Natural killer cell treated with Interleukin-12 subunit alpha and Interleukin-12 subunit beta and Interleukin-15 and Interleukin-18, amount 100 ng/mL, for 72 hours (primary cell): Measurements from ENCODE around the gene MLX. TPM values are rescaled to one million over a fixed set of nuclear protein-coding genes. Genes with fewer than 3 reads are reported as not detected.
"Not testable (repeated sequence)": the region's sequence is repeated elsewhere in the genome, so short reads cannot be mapped to it uniquely, and the experiment has no call there.

Experiments used
- ATAC-seq, 2 donors: fragments of 150-1000 bp; cut with Tn5 transposase in 1 of 2; sonication (Bioruptor Pico), chemical (Tn5 transposase) in 1 of 2; 2 replicates each; pipeline ENCODE4 v1.10.0; 2021
- DNase-seq: peaks from one replicate; pipeline ENCODE4 v3.0.0; 2022; ENCODE audit warnings: low spot score
- H3K27ac Mint-ChIP-seq, 2 donors: 1 replicate in 1 of 2; 2 replicates in 1 of 2; pipeline ENCODE4 v1.8.0; 2022; ENCODE audit warnings: mixed read lengths in 2 of 2, mild to moderate bottlenecking in 1 of 2, moderate library complexity in 1 of 2
- H3K27me3 Mint-ChIP-seq, 2 donors: 1 replicate in 1 of 2; 2 replicates in 1 of 2; pipeline ENCODE4 v1.8.0; 2022; ENCODE audit warnings: mixed read lengths in 2 of 2
- H3K36me3 Mint-ChIP-seq: one replicate; pipeline ENCODE4 v1.8.0; 2022; ENCODE audit warnings: mixed read lengths
- H3K4me1 Mint-ChIP-seq, 2 donors: 1 replicate in 1 of 2; 2 replicates in 1 of 2; pipeline ENCODE4 v1.8.0; 2022; ENCODE audit warnings: low read depth in 2 of 2, mixed read lengths in 2 of 2, mild to moderate bottlenecking in 1 of 2
- H3K4me3 Mint-ChIP-seq: one replicate; pipeline ENCODE4 v1.8.0; 2022; ENCODE audit warnings: mixed read lengths
- H3K9me3 Mint-ChIP-seq: 2 replicates; pipeline ENCODE4 v1.8.0; 2022; ENCODE audit warnings: mixed read lengths
- total RNA-seq, 2 donors: library from RNA; stranded (reverse); gene quantifications; one replicate each; pipeline ENCODE4 v1.2.3, GENCODE V29; 2022

The MLX gene
- total RNA-seq, 2 donors from 2014 or later, result 66.8 to 68.4 TPM

GRCh38 chr17:42541041-42541833 is 25.7 kb upstream of the MLX start:
- Mint-ChIP-seq H3K27ac (peak overlapping the region; percentile 27 to 48), H3K4me3 (no peak overlapping the region), H3K9me3 (no peaks in the 10 kb centered on the region), H3K4me1 (peaks cover 18 to 20% of the 10 kb centered on the region in 2 donors), H3K27me3 (no peaks in the 10 kb centered on the region), H3K36me3 (no peaks in the 10 kb centered on the region)
- DNase-seq, result no peak
- ATAC-seq, result peak in 1 of 2 donors; percentile 5

- Mint-ChIP-seq H3K27me3 (no peaks in the 10 kb centered on the region), H3K36me3 (no peaks in the 10 kb centered on the region), H3K9me3 (no peaks in the 10 kb centered on the region), H3K27ac (no peak overlapping the region), H3K4me3 (no peak overlapping the region), H3K4me1 (peaks cover 8 to 10% of the 10 kb centered on the region in 2 donors)
- ATAC-seq, result no peak
- DNase-seq, result no peak
Observed at GRCh38 chr17:42543190-42544079, 23.5 kb upstream of the MLX start.

- Mint-ChIP-seq H3K27ac (no peak overlapping the region), H3K27me3 (no peaks in the 10 kb centered on the region), H3K4me1 (peaks cover 16 to 17% of the 10 kb centered on the region in 2 donors), H3K9me3 (no peaks in the 10 kb centered on the region), H3K4me3 (no peak overlapping the region), H3K36me3 (no peaks in the 10 kb centered on the region)
- DNase-seq, result no peak
- no peak for ATAC-seq
Observed at GRCh38 chr17:42544874-42545283, 22.0 kb upstream of the MLX start.

- H3K4me3 Mint-ChIP-seq, H3K27me3 Mint-ChIP-seq, H3K9me3 Mint-ChIP-seq, H3K27ac Mint-ChIP-seq, H3K36me3 Mint-ChIP-seq, ATAC-seq, DNase-seq: not testable (repeated sequence)
- H3K4me1 Mint-ChIP-seq, result peaks cover 15 to 18% of the 10 kb centered on the region in 2 donors
Observed at GRCh38 chr17:42545755-42546505, 21.0 kb upstream of the MLX start.

- Mint-ChIP-seq H3K4me3 (no peak overlapping the region), H3K27ac (no peak overlapping the region), H3K4me1 (peaks cover 13 to 14% of the 10 kb centered on the region in 2 donors), H3K36me3 (no peaks in the 10 kb centered on the region), H3K27me3 (no peaks in the 10 kb centered on the region), H3K9me3 (no peaks in the 10 kb centered on the region)
- ATAC-seq, result no peak
- no peak for DNase-seq
Observed at GRCh38 chr17:42547001-42547461, 19.9 kb upstream of the MLX start.

- Mint-ChIP-seq H3K27me3 (no peaks in the 10 kb centered on the region), H3K4me3 (no peak overlapping the region), H3K9me3 (no peaks in the 10 kb centered on the region), H3K36me3 (no peaks in the 10 kb centered on the region), H3K4me1 (peaks cover 13 to 14% of the 10 kb centered on the region in 2 donors), H3K27ac (no peak overlapping the region)
- no peak for ATAC-seq
- DNase-seq, result no peak
Observed at GRCh38 chr17:42547698-42548069, 19.2 kb upstream of the MLX start.

- ATAC-seq, result peak; percentile 75 to 86
- H3K4me1 Mint-ChIP-seq, result peaks cover 13 to 14% of the 10 kb centered on the region in 2 donors
- no peaks in the 10 kb centered on the region for H3K27me3 Mint-ChIP-seq
- no peaks in the 10 kb centered on the region for H3K36me3 Mint-ChIP-seq
- H3K27ac Mint-ChIP-seq, result no peak overlapping the region
- no peaks in the 10 kb centered on the region for H3K9me3 Mint-ChIP-seq
- peak overlapping the region; percentile 20 for H3K4me3 Mint-ChIP-seq
- no peak for DNase-seq
Observed at GRCh38 chr17:42548070-42548837, 18.6 kb upstream of the MLX start.

GRCh38 chr17:42548993-42549755 is 17.7 kb upstream of the MLX start:
- no peaks in the 10 kb centered on the region for H3K27me3 Mint-ChIP-seq

GRCh38 chr17:42552736-42553135 is 14.2 kb upstream of the MLX start, which contains the start of gene HSD17B1:
TSS of gene HSD17B1 (plus strand) at chr17:42552923. CDS start at chr17:42552934, 11 bp downstream.
- Mint-ChIP-seq H3K27ac (peak within 1 kb of the TSS in 1 of 2 donors; percentile 37), H3K4me1 (peaks cover 23 to 29% of the 10 kb centered on the region in 2 donors), H3K4me3 (peak within 1 kb of the TSS; percentile 89)
- not testable (repeated sequence) for H3K36me3 Mint-ChIP-seq, H3K27me3 Mint-ChIP-seq, H3K9me3 Mint-ChIP-seq, DNase-seq, ATAC-seq

More at GRCh38 chr17:42548993-42549755, 17.7 kb upstream of the MLX start:
- H3K27ac Mint-ChIP-seq, result peak overlapping the region in 1 of 2 donors; percentile 34
- H3K4me3 Mint-ChIP-seq, result peak overlapping the region; percentile 41
- ATAC-seq (peak; percentile 3 to 51), DNase-seq (no peak)
- peaks cover 13 to 14% of the 10 kb centered on the region in 2 donors for H3K4me1 Mint-ChIP-seq
- H3K36me3 Mint-ChIP-seq, result no peaks in the 10 kb centered on the region
- H3K9me3 Mint-ChIP-seq, result no peaks in the 10 kb centered on the region

- no peaks in the 10 kb centered on the region for H3K27me3 Mint-ChIP-seq
- DNase-seq (no peak), ATAC-seq (no peak)
- H3K36me3 Mint-ChIP-seq, result no peaks in the 10 kb centered on the region
- H3K27ac Mint-ChIP-seq, result peak overlapping the region in 1 of 2 donors; percentile 37
- H3K9me3 Mint-ChIP-seq, result no peaks in the 10 kb centered on the region
- peak overlapping the region; percentile 89 for H3K4me3 Mint-ChIP-seq
- H3K4me1 Mint-ChIP-seq, result peaks cover 23 to 29% of the 10 kb centered on the region in 2 donors
Observed at GRCh38 chr17:42553161-42553818, 13.6 kb upstream of the MLX start.

GRCh38 chr17:42553866-42554249 is 13.0 kb upstream of the MLX start:
- Mint-ChIP-seq H3K9me3 (no peaks in the 10 kb centered on the region), H3K36me3 (no peaks in the 10 kb centered on the region), H3K4me3 (peak overlapping the region; percentile 89), H3K27ac (peak overlapping the region; percentile 87 to 95), H3K27me3 (no peaks in the 10 kb centered on the region), H3K4me1 (peaks cover 22 to 27% of the 10 kb centered on the region in 2 donors)
- ATAC-seq (no peak), DNase-seq (no peak)
